GM23338 (cell line): ENCODE results near the gene A1BG. TPM values are rescaled to one million over a fixed set of nuclear protein-coding genes. Genes with fewer than 3 reads are reported as not detected.

Source experiments
- ATAC-seq: fragments of 200-7000 bp; cut with Tn5 transposase; 3 replicates; pipeline ENCODE4 v1.9.1; 2020
- DNase-seq: peaks from one replicate; pipeline ENCODE4 v3.0.0-alpha.2; 2015; ENCODE audit warnings: low spot score
- H2AFZ ChIP-seq: fragments of 200-600 bp; sonication (generic); 2 replicates; pipeline ENCODE4 v1.8.0; 2016; ENCODE audit warnings: antibody characterized with exemption, mild to moderate bottlenecking, moderate library complexity
- H3F3A ChIP-seq: fragments of 200-600 bp; sonication (generic); replicated peaks from 2 replicates; pipeline ENCODE4 v1.8.0; 2017; ENCODE audit warnings: antibody characterized with exemption, mixed run types, low read depth
- H3K27ac ChIP-seq: fragments of 200-600 bp; sonication (generic); 2 replicates; pipeline ENCODE4 v1.6.1; 2016; ENCODE audit warnings: low read depth
- H3K27me3 ChIP-seq: fragments of 200-600 bp; sonication (generic); 2 replicates; pipeline ENCODE4 v1.8.0; 2016; ENCODE audit warnings: mild to moderate bottlenecking, mixed run types, moderate library complexity; ENCODE audit not compliant: insufficient read depth
- H3K36me3 ChIP-seq: fragments of 200-600 bp; sonication (generic); 2 replicates; pipeline ENCODE4 v1.8.0; 2016; ENCODE audit warnings: mild to moderate bottlenecking; ENCODE audit not compliant: insufficient read depth
- H3K4me1 ChIP-seq: fragments of 200-600 bp; sonication (generic); 2 replicates; pipeline ENCODE4 v1.8.0; 2016; ENCODE audit warnings: mild to moderate bottlenecking, moderate library complexity; ENCODE audit not compliant: insufficient read depth
- H3K4me2 ChIP-seq: fragments of 200-600 bp; sonication (generic); 2 replicates; pipeline ENCODE4 v1.7.1; 2017; ENCODE audit warnings: mixed run types
- H3K4me3 ChIP-seq: fragments of 200-600 bp; sonication (generic); 2 replicates; pipeline ENCODE4 v1.6.1; 2016; ENCODE audit warnings: mixed run types
- H3K79me2 ChIP-seq: fragments of 200-600 bp; sonication (generic); replicated peaks from 2 replicates; pipeline ENCODE4 v1.8.0; 2017; ENCODE audit warnings: mild to moderate bottlenecking; ENCODE audit not compliant: insufficient read depth
- H3K9me2 ChIP-seq: fragments of 200-600 bp; sonication (generic); 2 replicates; pipeline ENCODE4 v1.8.0; 2017; ENCODE audit not compliant: insufficient read depth
- H4K20me1 ChIP-seq: fragments of 200-600 bp; sonication (generic); replicated peaks from 2 replicates; pipeline ENCODE4 v1.8.0; 2017; ENCODE audit warnings: mild to moderate bottlenecking; ENCODE audit not compliant: insufficient read depth
- H3K27ac Mint-ChIP-seq: 2 replicates; pipeline ENCODE4 v1.8.0; 2020; ENCODE audit warnings: inconsistent platforms, mild to moderate bottlenecking, moderate library complexity, mixed read lengths
- H3K27me3 Mint-ChIP-seq: 3 replicates; pipeline ENCODE4 v1.8.0; 2022; ENCODE audit warnings: low read depth, mild to moderate bottlenecking, moderate library complexity, mixed read lengths, inconsistent platforms; ENCODE audit not compliant: insufficient read depth, poor library complexity
- H3K36me3 Mint-ChIP-seq: 3 replicates; pipeline ENCODE4 v1.8.0; 2021; ENCODE audit warnings: low read depth, mild to moderate bottlenecking, inconsistent platforms, moderate library complexity, mixed read lengths
- H3K4me1 Mint-ChIP-seq: 3 replicates; pipeline ENCODE4 v1.8.0; 2020; ENCODE audit warnings: mild to moderate bottlenecking, inconsistent platforms, mixed read lengths
- H3K4me3 Mint-ChIP-seq: 3 replicates; pipeline ENCODE4 v1.8.0; 2021; ENCODE audit warnings: moderate library complexity, mild to moderate bottlenecking, inconsistent platforms, mixed read lengths
- H3K9me3 Mint-ChIP-seq: 3 replicates; pipeline ENCODE4 v1.8.0; 2020; ENCODE audit warnings: moderate library complexity, mild to moderate bottlenecking, inconsistent platforms, mixed read lengths
- CREB1 ChIP-seq: fragments of 250-450 bp; sonication (Bioruptor Pico); IDR thresholded peaks from 2 replicates; pipeline ENCODE4 v1.5.0; 2020; ENCODE audit warnings: low read depth, mild to moderate bottlenecking, moderate library complexity
- EZH2 ChIP-seq: fragments of 200-600 bp; sonication (generic); IDR thresholded peaks from one replicate; pipeline ENCODE4 v1.8.0; 2017; ENCODE audit warnings: antibody characterized with exemption, mild to moderate bottlenecking, low read depth; ENCODE audit not compliant: unreplicated experiment
- EZH2phosphoT487 ChIP-seq: fragments of 200-600 bp; sonication (generic); IDR thresholded peaks from one replicate; pipeline ENCODE4 v1.8.1; 2018; ENCODE audit warnings: antibody characterized with exemption; ENCODE audit not compliant: unreplicated experiment
- JUNB ChIP-seq: IDR thresholded peaks from one replicate; pipeline ENCODE4 v1.6.1; 2016; ENCODE audit warnings: antibody characterized with exemption; ENCODE audit not compliant: unreplicated experiment
- NANOG ChIP-seq: IDR thresholded peaks from 2 replicates; pipeline ENCODE4 v1.6.1; 2016; ENCODE audit warnings: antibody characterized with exemption, borderline replicate concordance
- POLR2AphosphoS5 ChIP-seq: IDR thresholded peaks from 2 replicates; pipeline ENCODE4 v1.6.1; 2016; ENCODE audit warnings: antibody characterized with exemption, low read depth
- STAT1 ChIP-seq: IDR thresholded peaks from one replicate; pipeline ENCODE4 v1.6.1; 2016; ENCODE audit warnings: antibody characterized with exemption; ENCODE audit not compliant: unreplicated experiment
- ZNF114 ChIP-seq: fragments of 250-450 bp; sonication (Bioruptor Pico); IDR thresholded peaks from 2 replicates; pipeline ENCODE4 v1.5.0; 2020; ENCODE audit warnings: mild to moderate bottlenecking, moderate library complexity
- polyA plus RNA-seq: library from polyadenylated mRNA; unstranded; fragments of >200 nt; fragmentation: Nextera tagmentation; extraction: Ambion mirVana; gene quantifications from 2 replicates; pipeline ENCODE4 v1.2.1, GENCODE V29; 2016
- total RNA-seq: library from RNA; depleted of rRNA; stranded (reverse); fragments of >200 nt; shearing (Covaris generic); gene quantifications from 2 replicates; pipeline ENCODE4 v1.2.3, GENCODE V29; 2014
- TF ChIP-seq, protein P1 (sequence below), 2 experiments: fragments of 200-600 bp in 1 of 2; sonication (generic) in 1 of 2; conservative IDR thresholded peaks; 2 replicates each; pipeline versions ENCODE4 v1.5.1 to v1.6.1; 2016 to 2017; ENCODE audit warnings: antibody characterized with exemption in 2 of 2, low read depth in 2 of 2, mild to moderate bottlenecking in 2 of 2, moderate library complexity in 1 of 2
- TF ChIP-seq, protein P2 (sequence below): IDR thresholded peaks from one replicate; pipeline ENCODE4 v1.6.1; 2018; ENCODE audit warnings: antibody characterized with exemption; ENCODE audit not compliant: unreplicated experiment
- TF ChIP-seq, protein P3 (sequence below): IDR thresholded peaks from 2 replicates; pipeline ENCODE4 v1.6.1; 2016; ENCODE audit warnings: antibody characterized with exemption
- TF ChIP-seq, protein P4 (sequence below): fragments of 250-450 bp; sonication (Bioruptor Pico); IDR thresholded peaks from 2 replicates; pipeline ENCODE4 v1.5.0; 2020; ENCODE audit warnings: mild to moderate bottlenecking, moderate library complexity

The A1BG gene
- total and polyA plus RNA-seq, 2 experiments from 2014 or later = 17.7 to 43.5 TPM

DNA sequence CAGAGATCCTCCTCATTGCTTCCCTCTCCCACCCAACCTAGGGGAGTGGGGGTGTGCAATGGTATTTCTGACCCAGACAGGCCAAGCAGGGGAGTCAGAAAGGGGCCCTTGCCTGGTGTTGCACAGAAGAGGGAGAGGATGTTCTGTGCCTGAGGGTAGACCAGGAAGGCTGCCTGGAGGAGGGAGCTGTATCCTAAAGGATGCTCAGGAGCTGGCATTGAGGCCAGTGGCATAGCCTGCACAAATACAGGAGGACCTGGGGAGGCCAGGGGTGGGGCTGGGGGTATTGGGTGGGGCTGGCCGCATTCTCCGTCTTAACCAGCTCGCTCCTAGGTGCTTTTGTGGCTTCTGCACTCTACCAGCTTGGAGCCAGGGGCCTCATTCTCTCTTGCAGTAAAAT, 46.6 kb upstream of the A1BG start:
- ATAC-seq (no peak), DNase-seq (no peak)
- peaks cover 13% of the 10 kb centered on the region; the same call in 2 of the 3 replicates for H3K4me1 Mint-ChIP-seq
- TF ChIP-seq, protein P1, sequence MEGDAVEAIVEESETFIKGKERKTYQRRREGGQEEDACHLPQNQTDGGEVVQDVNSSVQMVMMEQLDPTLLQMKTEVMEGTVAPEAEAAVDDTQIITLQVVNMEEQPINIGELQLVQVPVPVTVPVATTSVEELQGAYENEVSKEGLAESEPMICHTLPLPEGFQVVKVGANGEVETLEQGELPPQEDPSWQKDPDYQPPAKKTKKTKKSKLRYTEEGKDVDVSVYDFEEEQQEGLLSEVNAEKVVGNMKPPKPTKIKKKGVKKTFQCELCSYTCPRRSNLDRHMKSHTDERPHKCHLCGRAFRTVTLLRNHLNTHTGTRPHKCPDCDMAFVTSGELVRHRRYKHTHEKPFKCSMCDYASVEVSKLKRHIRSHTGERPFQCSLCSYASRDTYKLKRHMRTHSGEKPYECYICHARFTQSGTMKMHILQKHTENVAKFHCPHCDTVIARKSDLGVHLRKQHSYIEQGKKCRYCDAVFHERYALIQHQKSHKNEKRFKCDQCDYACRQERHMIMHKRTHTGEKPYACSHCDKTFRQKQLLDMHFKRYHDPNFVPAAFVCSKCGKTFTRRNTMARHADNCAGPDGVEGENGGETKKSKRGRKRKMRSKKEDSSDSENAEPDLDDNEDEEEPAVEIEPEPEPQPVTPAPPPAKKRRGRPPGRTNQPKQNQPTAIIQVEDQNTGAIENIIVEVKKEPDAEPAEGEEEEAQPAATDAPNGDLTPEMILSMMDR (conservative IDR thresholded peaks at IDR 0.05; ENCODE audit: low read depth in 2 of 2) = no peak
- no peak for TF ChIP-seq NANOG
- TF ChIP-seq ZNF114 = no peak
- no peak for TF ChIP-seq POLR2AphosphoS5
- TF ChIP-seq, protein P2, sequence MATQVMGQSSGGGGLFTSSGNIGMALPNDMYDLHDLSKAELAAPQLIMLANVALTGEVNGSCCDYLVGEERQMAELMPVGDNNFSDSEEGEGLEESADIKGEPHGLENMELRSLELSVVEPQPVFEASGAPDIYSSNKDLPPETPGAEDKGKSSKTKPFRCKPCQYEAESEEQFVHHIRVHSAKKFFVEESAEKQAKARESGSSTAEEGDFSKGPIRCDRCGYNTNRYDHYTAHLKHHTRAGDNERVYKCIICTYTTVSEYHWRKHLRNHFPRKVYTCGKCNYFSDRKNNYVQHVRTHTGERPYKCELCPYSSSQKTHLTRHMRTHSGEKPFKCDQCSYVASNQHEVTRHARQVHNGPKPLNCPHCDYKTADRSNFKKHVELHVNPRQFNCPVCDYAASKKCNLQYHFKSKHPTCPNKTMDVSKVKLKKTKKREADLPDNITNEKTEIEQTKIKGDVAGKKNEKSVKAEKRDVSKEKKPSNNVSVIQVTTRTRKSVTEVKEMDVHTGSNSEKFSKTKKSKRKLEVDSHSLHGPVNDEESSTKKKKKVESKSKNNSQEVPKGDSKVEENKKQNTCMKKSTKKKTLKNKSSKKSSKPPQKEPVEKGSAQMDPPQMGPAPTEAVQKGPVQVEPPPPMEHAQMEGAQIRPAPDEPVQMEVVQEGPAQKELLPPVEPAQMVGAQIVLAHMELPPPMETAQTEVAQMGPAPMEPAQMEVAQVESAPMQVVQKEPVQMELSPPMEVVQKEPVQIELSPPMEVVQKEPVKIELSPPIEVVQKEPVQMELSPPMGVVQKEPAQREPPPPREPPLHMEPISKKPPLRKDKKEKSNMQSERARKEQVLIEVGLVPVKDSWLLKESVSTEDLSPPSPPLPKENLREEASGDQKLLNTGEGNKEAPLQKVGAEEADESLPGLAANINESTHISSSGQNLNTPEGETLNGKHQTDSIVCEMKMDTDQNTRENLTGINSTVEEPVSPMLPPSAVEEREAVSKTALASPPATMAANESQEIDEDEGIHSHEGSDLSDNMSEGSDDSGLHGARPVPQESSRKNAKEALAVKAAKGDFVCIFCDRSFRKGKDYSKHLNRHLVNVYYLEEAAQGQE = no peak
- no peak for TF ChIP-seq CREB1 (CRISPR knock-in tag)
- TF ChIP-seq STAT1 = no peak
- TF ChIP-seq EZH2 = no peak
- TF ChIP-seq, protein P3, sequence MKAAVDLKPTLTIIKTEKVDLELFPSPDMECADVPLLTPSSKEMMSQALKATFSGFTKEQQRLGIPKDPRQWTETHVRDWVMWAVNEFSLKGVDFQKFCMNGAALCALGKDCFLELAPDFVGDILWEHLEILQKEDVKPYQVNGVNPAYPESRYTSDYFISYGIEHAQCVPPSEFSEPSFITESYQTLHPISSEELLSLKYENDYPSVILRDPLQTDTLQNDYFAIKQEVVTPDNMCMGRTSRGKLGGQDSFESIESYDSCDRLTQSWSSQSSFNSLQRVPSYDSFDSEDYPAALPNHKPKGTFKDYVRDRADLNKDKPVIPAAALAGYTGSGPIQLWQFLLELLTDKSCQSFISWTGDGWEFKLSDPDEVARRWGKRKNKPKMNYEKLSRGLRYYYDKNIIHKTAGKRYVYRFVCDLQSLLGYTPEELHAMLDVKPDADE = no peak
- TF ChIP-seq, protein P4, sequence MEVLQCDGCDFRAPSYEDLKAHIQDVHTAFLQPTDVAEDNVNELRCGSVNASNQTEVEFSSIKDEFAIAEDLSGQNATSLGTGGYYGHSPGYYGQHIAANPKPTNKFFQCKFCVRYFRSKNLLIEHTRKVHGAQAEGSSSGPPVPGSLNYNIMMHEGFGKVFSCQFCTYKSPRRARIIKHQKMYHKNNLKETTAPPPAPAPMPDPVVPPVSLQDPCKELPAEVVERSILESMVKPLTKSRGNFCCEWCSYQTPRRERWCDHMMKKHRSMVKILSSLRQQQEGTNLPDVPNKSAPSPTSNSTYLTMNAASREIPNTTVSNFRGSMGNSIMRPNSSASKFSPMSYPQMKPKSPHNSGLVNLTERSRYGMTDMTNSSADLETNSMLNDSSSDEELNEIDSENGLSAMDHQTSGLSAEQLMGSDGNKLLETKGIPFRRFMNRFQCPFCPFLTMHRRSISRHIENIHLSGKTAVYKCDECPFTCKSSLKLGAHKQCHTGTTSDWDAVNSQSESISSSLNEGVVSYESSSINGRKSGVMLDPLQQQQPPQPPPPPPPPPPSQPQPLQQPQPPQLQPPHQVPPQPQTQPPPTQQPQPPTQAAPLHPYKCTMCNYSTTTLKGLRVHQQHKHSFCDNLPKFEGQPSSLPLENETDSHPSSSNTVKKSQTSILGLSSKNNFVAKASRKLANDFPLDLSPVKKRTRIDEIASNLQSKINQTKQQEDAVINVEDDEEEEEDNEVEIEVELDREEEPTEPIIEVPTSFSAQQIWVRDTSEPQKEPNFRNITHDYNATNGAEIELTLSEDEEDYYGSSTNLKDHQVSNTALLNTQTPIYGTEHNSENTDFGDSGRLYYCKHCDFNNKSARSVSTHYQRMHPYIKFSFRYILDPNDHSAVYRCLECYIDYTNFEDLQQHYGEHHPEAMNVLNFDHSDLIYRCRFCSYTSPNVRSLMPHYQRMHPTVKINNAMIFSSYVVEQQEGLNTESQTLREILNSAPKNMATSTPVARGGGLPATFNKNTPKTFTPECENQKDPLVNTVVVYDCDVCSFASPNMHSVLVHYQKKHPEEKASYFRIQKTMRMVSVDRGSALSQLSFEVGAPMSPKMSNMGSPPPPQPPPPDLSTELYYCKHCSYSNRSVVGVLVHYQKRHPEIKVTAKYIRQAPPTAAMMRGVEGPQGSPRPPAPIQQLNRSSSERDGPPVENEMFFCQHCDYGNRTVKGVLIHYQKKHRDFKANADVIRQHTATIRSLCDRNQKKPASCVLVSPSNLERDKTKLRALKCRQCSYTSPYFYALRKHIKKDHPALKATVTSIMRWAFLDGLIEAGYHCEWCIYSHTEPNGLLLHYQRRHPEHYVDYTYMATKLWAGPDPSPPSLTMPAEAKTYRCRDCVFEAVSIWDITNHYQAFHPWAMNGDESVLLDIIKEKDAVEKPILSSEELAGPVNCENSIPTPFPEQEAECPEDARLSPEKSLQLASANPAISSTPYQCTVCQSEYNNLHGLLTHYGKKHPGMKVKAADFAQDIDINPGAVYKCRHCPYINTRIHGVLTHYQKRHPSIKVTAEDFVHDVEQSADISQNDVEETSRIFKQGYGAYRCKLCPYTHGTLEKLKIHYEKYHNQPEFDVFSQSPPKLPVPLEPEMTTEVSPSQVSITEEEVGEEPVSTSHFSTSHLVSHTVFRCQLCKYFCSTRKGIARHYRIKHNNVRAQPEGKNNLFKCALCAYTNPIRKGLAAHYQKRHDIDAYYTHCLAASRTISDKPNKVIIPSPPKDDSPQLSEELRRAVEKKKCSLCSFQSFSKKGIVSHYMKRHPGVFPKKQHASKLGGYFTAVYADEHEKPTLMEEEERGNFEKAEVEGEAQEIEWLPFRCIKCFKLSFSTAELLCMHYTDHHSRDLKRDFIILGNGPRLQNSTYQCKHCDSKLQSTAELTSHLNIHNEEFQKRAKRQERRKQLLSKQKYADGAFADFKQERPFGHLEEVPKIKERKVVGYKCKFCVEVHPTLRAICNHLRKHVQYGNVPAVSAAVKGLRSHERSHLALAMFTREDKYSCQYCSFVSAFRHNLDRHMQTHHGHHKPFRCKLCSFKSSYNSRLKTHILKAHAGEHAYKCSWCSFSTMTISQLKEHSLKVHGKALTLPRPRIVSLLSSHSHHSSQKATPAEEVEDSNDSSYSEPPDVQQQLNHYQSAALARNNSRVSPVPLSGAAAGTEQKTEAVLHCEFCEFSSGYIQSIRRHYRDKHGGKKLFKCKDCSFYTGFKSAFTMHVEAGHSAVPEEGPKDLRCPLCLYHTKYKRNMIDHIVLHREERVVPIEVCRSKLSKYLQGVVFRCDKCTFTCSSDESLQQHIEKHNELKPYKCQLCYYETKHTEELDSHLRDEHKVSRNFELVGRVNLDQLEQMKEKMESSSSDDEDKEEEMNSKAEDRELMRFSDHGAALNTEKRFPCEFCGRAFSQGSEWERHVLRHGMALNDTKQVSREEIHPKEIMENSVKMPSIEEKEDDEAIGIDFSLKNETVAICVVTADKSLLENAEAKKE (CRISPR knock-in tag) = no peak
- TF ChIP-seq EZH2phosphoT487 = no peak
- TF ChIP-seq JUNB = no peak
- peaks cover 35% of the 10 kb centered on the region for H3K27me3 Mint-ChIP-seq
- Histone ChIP-seq H3K27me3 (peaks cover 21% of the 10 kb centered on the region), H2AFZ (no peak overlapping the region), H3K4me3 (no peak overlapping the region), H3K36me3 (no peaks in the 10 kb centered on the region), H3K79me2 (no peaks in the 10 kb centered on the region), H3K4me1 (peaks cover 5% of the 10 kb centered on the region; the same call in 1 of the 2 replicates), H4K20me1 (no peaks in the 10 kb centered on the region), H3K9me2 (no peaks in the 10 kb centered on the region), H3K27ac (no peak overlapping the region), H3K4me2 (no peak overlapping the region), H3F3A (peaks cover 18% of the 10 kb centered on the region)
- H3K4me3 Mint-ChIP-seq = peak overlapping the region; percentile 3; the same call in 2 of the 3 replicates
- H3K36me3 Mint-ChIP-seq = peaks cover 8% of the 10 kb centered on the region
- no peak overlapping the region for H3K27ac Mint-ChIP-seq
- H3K9me3 Mint-ChIP-seq = peaks cover 3% of the 10 kb centered on the region; the same call in 1 of the 3 replicates
